Upper lobe of left lung (tissue), 4 donors: ENCODE measurements around the gene KAZN.

ENCODE experiments used
- CTCF ChIP-seq, 6 experiments: fragments of 450-650 bp in 4 of 6; fragments of 200-600 bp in 2 of 6; sonication (generic) in 2 of 6; IDR thresholded peaks; one replicate each; pipeline ENCODE4 v1.5.1; 2016 to 2019; ENCODE audit warnings: antibody characterized with exemption in 6 of 6
- EP300 ChIP-seq, 4 donors: sonication (generic); formaldehyde crosslinking; IDR thresholded peaks; one replicate each; pipeline ENCODE4 v1.5.1; 2017; ENCODE audit warnings: antibody characterized with exemption in 4 of 4, control low read depth in 2 of 4
- POLR2AphosphoS5 ChIP-seq, 2 donors: sonication (generic); formaldehyde crosslinking; IDR thresholded peaks; one replicate each; pipeline ENCODE4 v1.5.1; 2017; ENCODE audit warnings: antibody characterized with exemption in 2 of 2

GRCh38 chr1:14932034-14932638 is 333.7 kb downstream of the KAZN start:
- TF ChIP-seq CTCF (IDR thresholded peaks at IDR 0.05) (no peak), POLR2AphosphoS5 (IDR thresholded peaks at IDR 0.05) (no peak), EP300 (IDR thresholded peaks at IDR 0.05) (no peak)
